ENCODE data around the gene ABCC11. TPM values are rescaled to one million over a fixed set of nuclear protein-coding genes. Genes with fewer than 3 reads are reported as not detected.

The ABCC11 gene
- total RNA-seq, 1 donor from 2014 or later: 0.09 TPM

DNA sequence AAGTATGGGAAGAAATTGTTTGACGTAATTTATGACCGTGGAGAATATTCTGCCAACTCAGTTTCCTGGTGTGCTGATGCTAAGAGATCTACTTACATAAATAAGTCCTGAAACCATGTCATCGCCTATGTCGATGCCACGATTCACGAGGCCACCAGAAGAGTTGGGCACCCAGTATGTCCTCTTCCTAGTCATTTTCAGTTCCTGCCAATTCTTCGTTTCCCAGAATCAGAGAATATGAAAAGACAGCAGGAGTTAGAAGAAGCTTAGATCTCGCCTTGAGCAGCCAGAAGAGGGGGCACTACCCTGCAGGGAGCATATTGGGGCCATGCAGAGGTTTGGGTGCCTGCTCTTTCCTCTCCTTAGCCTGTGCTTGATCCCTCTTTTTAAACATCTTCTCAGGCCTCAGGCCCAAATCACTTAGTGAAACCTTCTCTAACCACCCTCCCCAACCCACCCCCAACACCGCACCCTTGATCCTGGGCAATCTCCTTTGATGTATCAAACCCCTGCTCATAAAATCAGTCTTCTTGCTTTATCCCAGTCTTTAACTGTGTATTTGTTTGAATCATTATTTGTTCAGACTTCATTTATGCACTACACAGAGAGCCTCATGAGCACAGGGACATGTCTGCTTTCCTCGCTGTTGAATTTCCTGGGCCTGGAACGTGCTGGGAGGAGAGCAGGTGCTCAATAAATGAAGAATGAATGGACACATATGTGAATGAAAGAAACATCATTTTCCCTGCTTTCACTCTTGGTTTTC, 15.4 kb downstream of the ABCC11 start:
- TF ChIP-seq, protein P1, sequence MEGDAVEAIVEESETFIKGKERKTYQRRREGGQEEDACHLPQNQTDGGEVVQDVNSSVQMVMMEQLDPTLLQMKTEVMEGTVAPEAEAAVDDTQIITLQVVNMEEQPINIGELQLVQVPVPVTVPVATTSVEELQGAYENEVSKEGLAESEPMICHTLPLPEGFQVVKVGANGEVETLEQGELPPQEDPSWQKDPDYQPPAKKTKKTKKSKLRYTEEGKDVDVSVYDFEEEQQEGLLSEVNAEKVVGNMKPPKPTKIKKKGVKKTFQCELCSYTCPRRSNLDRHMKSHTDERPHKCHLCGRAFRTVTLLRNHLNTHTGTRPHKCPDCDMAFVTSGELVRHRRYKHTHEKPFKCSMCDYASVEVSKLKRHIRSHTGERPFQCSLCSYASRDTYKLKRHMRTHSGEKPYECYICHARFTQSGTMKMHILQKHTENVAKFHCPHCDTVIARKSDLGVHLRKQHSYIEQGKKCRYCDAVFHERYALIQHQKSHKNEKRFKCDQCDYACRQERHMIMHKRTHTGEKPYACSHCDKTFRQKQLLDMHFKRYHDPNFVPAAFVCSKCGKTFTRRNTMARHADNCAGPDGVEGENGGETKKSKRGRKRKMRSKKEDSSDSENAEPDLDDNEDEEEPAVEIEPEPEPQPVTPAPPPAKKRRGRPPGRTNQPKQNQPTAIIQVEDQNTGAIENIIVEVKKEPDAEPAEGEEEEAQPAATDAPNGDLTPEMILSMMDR (conservative IDR thresholded peaks at IDR 0.05): peak; percentile 51

DNA sequence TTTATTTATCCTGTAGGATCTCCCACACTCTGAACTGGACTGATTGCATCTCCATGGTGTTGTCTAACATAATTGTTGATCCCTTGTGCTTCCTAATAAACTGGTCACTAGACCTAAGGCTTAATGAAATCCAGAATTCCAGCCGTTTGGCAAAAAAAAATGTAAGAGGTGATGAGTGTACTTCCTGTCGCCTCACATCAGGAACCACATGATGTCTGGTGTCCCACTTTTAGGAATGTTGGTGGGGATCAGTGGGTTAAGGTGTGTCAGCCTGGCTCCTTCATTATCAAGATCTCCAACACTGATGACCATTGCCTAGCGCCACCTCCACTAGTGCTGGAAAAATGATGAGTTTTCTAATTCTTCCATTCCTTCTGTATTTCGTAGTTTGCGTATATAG, 21.9 kb downstream of the ABCC11 start:
- Mint-ChIP-seq H3K4me1 (no peaks in the 10 kb centered on the region), H3K36me3 (ENCODE audit: low read depth) (no peaks in the 10 kb centered on the region), H3K27ac (ENCODE audit: unreplicated experiment) (no peak overlapping the region), H3K9me3 (peaks cover 2% of the 10 kb centered on the region), H3K4me3 (no peak overlapping the region), H3K27me3 (ENCODE audit: low read depth) (peaks cover 3% of the 10 kb centered on the region)
- no peak for DNase-seq (ENCODE audit: low read depth, low spot score)
- TF ChIP-seq, protein P1 (conservative IDR thresholded peaks at IDR 0.05): no peak

More for the DNA sequence above, 15.4 kb downstream of the ABCC11 start:
- no peaks in the 10 kb centered on the region for H3K36me3 Mint-ChIP-seq (ENCODE audit: low read depth)
- no peaks in the 10 kb centered on the region for H3K9me3 Mint-ChIP-seq
- no peaks in the 10 kb centered on the region for H3K4me1 Mint-ChIP-seq
- DNase-seq (ENCODE audit: low read depth, low spot score): peak; percentile 28
- H3K27me3 Mint-ChIP-seq (ENCODE audit: low read depth): peaks cover 3% of the 10 kb centered on the region
- no peak overlapping the region for H3K4me3 Mint-ChIP-seq
- no peak overlapping the region for H3K27ac Mint-ChIP-seq (ENCODE audit: unreplicated experiment)

DNA sequence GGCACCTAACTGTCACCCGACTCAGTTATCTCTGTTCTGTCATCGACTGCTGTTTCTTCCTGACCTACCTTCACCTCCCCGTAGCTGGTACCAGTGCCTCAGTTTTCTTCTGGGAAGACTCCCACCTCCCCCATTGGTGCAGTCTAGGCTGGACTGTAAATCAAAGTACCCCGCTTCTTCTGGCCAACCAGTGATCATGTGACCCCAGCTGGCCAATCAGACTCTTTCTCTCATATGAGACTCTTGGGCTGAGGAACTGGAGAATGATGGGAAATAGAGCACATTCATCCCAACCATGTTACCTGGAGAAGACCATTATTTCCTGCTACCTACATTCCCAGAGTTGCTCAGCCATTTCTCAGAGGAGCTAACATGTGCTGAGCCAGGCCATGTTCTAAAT, 23.8 kb downstream of the ABCC11 start:
- Mint-ChIP-seq H3K36me3 (ENCODE audit: low read depth) (no peaks in the 10 kb centered on the region), H3K9me3 (peaks cover 2% of the 10 kb centered on the region), H3K27ac (ENCODE audit: unreplicated experiment) (no peak overlapping the region)

DNA sequence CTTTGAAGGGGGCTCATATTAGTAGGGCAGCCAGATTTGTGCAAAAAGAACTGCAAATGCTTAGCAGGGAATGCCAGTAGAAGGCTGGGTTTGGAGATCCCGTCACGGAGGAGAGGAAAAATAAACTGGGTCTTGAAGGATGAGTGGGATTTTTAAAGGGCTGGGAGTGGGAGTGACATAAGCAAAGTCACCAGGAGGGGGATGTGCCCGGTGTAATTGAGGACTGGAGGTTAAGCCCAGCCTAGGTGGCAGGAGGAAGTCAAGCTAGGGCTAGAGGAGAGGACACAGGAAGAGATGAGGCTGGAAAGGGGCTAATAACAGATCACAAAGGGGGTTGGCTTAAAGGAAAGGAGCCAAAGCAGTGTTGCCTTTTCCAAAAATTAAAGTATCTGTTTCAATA, 26.4 kb downstream of the ABCC11 start:
- TF ChIP-seq, protein P1 (conservative IDR thresholded peaks at IDR 0.05): no peak

More for the DNA sequence above, 23.8 kb downstream of the ABCC11 start:
- Mint-ChIP-seq H3K27me3 (ENCODE audit: low read depth) (peaks cover 3% of the 10 kb centered on the region), H3K4me1 (no peaks in the 10 kb centered on the region), H3K4me3 (no peak overlapping the region)
- no peak for DNase-seq (ENCODE audit: low read depth, low spot score)
- TF ChIP-seq, protein P1 (conservative IDR thresholded peaks at IDR 0.05): no peak

DNA sequence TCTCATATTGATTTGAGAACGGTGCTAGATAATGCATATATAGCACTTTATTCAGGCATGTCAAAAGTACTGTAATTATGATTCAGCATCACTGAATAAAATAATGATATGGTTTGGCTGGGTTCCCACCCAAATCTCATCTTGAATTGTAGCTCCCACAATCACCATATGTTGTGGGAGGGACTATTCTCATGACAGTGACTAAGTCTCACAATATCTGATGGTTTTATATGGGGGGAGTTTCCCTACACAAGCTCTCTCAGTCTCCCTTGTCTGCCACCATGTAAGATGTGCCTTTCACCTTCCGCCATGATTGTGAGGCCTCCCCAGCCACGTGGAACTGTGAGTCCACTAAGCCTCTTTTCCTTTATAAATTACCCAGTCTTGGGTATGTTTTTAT, 28.9 kb downstream of the ABCC11 start:
- H3K4me1 Mint-ChIP-seq: no peaks in the 10 kb centered on the region
- H3K36me3 Mint-ChIP-seq (ENCODE audit: low read depth): no peaks in the 10 kb centered on the region
- no peak overlapping the region for H3K4me3 Mint-ChIP-seq
- H3K27ac Mint-ChIP-seq (ENCODE audit: unreplicated experiment): no peak overlapping the region
- no peak for DNase-seq (ENCODE audit: low read depth, low spot score)
- H3K9me3 Mint-ChIP-seq: peaks cover 2% of the 10 kb centered on the region
- TF ChIP-seq, protein P1 (conservative IDR thresholded peaks at IDR 0.05): no peak
- H3K27me3 Mint-ChIP-seq (ENCODE audit: low read depth): no peaks in the 10 kb centered on the region

More for the DNA sequence above, 26.4 kb downstream of the ABCC11 start:
- H3K27me3 Mint-ChIP-seq (ENCODE audit: low read depth): peaks cover 3% of the 10 kb centered on the region
- H3K4me3 Mint-ChIP-seq: no peak overlapping the region
- peaks cover 2% of the 10 kb centered on the region for H3K9me3 Mint-ChIP-seq
- H3K4me1 Mint-ChIP-seq: no peaks in the 10 kb centered on the region
- H3K36me3 Mint-ChIP-seq (ENCODE audit: low read depth): no peaks in the 10 kb centered on the region
- DNase-seq (ENCODE audit: low read depth, low spot score): no peak
- no peak overlapping the region for H3K27ac Mint-ChIP-seq (ENCODE audit: unreplicated experiment)
